GM19438 (cell line): Measurements from ENCODE around the gene NDFIP1.
"Not testable (repeated sequence)": the region's sequence is repeated elsewhere in the genome, so short reads cannot be mapped to it uniquely, and the experiment has no call there.

Source experiments
- ATAC-seq: cut with Tn5 transposase; IDR thresholded peaks from one replicate; pipeline ENCODE4 v1.9.1; 2021; ENCODE audit warnings: low read depth; ENCODE audit not compliant: unreplicated experiment

The NDFIP1 gene

DNA sequence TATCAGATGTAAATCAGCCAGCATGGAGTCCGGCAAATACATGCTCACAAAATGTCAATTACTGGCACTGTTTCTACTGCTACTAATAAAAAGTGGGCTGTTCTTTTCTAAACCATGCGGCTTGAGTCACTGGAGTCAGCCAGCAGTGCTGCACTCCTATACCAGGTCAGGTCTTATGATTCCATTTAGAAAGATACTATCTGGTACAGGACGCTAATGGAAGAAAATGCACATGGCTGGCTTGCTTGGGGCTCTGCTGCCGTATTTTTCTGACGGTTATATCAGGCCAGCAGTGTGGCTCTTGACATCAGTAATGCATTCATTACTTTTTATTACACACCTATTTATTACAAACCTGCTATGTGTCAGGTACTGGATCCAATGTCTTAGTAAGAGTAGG is 74.3 kb downstream of the NDFIP1 start:
- no peak for ATAC-seq

DNA sequence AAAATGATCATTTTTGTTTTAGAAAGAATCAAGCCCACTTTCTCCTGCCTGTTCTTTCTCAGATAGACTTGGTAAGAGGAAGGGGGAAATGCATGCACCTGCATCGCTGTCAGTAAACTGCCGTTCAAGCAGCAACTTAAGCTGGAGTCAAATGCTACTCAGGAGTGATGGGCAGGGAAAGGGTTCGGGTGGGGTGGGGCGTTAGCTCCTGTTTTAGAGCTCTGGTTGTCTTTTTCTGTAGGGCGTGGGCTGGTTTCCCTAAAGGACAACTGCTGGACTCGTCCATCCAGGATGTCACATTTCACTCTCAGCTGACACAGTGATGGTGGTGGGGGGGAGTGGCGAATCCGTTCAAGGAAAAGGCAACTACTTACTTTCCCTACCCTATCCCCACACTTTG is 75.0 kb downstream of the NDFIP1 start:
- ATAC-seq, result no peak

DNA sequence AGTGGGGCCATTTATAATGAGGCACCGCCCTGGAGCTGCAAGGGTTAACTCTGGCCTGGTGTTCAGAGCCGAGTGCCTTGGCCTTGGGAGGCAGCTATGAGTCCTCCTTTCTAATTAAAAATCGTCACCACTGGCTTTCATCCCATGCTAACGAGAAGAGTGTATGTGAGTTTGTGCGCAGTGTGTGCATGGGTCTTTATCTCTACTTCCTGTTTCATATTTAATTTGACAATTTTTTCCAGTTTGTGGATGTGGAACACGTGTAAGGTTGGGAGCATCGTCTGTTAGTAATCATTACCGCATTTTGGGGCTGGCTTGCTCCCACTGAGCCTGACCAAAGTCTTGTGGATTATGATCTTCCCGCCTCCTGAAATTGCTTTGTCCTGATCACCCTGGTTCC is 76.4 kb downstream of the NDFIP1 start:
- ATAC-seq, result no peak

DNA sequence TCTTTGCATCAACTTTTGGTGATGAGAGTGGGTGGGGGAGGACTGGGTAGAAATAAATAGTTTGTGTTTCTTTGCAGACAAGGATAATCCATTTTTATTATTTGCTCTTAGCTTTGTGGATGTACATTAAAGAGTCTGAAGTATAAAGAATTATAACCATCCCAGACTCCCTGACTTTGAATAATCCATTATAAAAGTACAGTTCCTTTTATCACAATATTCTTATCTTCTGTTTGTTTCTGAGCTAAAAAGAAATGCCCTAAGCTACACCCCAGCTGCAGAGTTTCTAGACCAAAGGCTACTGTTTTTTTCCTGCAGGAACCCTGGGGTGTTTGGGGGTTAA is 77.9 kb downstream of the NDFIP1 start:
- no peak for ATAC-seq

GRCh38 chr5:142186857-142187594 is 78.4 kb downstream of the NDFIP1 start:
- no peak for ATAC-seq

DNA sequence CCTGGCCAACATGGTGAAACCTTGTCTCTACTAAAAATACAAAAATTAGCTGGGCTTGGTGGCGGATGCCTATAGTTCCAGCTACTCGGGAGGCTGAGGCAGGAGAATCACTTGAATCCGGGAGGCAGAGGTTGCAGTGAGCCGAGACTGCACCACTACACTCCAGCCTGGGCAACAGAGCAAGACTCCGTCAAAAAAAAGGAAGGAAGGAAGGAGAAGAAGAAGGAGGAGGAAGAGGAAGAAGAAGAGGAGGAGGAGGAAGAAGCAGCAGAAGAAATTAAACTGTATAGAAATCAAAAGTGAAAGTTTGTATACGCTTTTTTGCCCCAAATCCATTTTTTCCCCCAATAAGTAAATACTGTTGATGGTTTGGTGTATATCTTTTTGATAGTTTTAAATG is 80.1 kb downstream of the NDFIP1 start:
- ATAC-seq, result not testable (repeated sequence)

DNA sequence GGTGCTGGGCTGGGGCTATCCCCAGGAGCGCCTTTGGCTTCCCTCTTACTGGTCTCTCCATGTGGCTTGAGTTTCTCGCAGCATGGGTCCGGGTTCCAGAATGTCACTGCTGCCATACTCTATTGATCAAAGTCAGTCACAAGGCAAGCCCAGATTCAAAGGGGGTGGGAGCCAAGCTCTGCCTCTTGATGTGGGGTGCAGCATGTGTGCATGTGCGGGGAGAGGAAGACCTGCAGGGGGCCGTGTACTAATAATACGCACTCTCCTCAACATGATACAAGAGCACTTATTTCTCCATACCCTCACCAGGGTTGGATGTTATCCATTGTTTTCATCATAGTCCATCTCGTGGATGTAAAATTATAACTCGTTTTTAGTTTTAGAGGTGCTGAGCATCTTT is 81.2 kb downstream of the NDFIP1 start:
- ATAC-seq, result no peak

DNA sequence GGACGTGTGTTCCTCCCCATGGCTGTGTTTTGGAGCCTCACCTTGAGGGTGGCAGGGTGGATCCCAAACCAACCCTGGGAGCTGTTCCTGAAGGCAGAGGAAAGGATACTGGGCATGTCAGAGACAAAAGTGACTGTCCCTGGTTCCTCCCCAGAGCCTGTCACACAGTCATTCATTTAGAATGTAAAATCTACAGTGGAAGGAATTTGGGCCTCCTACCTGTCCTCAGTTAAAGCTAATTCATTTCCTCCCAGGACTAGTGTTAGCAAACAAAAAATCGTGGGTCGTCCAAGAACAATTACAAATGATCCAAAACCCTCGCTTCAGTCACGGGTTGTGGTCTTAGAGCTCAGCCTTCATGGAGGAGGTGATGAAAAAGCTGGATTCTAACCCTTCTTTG is 83.2 kb downstream of the NDFIP1 start:
- no peak for ATAC-seq

DNA sequence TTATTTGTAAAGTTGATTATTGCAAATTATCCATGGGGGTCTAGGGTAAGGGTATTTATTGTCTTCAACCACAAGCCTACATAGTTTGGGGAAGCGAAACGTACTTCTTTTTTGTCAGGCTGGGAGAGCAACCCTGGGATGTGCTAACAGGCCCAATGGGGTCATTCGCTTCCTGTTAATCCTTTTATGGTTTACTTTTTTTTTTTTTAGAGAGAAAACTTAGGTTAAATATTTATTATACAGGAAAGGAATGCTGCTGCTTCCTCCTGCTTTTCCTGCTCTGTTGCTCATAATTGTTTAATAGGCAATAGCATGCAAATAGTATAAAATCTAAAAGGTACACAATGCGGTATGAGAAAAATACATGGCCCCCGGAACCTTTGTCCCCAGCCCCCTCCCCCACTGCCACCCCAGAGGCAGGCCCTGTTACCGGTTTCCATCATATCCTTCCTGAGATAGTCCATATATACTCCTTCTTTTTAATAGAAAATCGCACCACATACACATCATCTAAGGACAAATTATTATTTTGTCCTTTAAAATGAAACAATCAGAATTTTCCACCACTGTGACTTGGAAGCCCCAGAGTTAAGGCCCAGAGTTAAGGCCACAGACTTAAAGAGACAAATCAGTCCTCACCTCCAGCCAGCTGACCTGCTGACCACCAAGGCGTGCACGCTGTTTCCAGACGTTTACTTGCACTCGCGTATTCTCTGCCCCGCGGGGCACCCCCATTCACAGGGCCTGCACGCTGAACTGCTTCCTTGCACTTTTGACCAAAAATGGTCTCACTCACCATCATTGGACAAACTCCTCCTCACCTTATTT is 83.9 kb downstream of the NDFIP1 start:
- no peak for ATAC-seq

DNA sequence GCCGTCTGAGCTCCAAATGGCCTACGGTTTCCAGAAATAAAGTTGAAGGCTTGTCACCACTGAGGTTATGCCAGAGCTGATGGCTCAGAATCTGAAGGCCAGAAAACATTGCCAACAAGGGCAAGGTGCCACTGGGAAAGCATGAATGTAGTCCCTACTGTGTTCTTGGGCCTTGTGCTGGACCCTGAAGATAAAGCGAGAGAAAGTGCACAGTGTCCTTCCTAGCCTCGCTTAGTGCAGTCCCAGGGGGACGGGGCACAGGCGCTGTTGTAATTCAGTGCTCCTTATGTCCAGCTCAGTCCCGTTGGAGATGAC is 84.5 kb downstream of the NDFIP1 start:
- ATAC-seq, result no peak

DNA sequence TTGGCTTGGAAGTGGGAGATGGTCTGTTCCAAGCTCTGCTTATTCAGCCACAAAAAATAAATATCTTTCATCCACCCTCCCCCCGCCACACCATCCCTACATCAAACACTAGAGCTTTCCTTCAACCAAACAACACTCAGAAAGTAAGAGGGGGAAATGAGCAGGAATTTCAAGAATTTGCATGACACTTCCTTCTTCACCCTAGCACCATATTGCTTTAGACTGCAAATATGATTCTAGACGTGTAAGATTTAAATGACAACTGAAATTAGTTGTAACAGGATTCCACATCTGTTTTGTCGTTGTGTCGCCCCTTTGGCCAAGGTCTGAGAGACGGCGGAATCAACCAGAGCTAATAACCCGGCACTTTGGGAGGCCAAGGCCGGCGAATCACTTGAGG is 88.5 kb downstream of the NDFIP1 start:
- no peak for ATAC-seq

GRCh38 chr5:142197781-142198180 is 89.2 kb downstream of the NDFIP1 start:
- no peak for ATAC-seq

DNA sequence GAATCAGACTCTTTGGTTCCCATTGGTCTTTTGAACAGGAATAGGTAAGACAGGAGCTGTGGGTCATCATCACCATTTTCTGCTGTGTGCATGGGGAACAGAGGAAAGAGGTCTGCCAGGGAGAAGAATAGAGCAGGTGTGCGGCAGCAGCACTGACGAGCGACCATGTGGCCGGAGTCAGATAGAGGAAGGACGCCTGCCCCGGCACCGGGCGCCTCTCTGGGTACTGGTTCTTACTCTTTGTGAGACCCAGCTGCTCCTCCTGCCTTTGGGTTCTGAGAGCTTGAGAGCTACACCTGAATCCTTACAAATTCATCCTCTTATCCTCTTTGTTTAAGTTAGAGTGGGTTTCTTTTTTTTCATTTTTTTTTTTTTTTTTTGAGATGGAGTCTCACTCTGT is 90.8 kb downstream of the NDFIP1 start:
- ATAC-seq, result no peak

DNA sequence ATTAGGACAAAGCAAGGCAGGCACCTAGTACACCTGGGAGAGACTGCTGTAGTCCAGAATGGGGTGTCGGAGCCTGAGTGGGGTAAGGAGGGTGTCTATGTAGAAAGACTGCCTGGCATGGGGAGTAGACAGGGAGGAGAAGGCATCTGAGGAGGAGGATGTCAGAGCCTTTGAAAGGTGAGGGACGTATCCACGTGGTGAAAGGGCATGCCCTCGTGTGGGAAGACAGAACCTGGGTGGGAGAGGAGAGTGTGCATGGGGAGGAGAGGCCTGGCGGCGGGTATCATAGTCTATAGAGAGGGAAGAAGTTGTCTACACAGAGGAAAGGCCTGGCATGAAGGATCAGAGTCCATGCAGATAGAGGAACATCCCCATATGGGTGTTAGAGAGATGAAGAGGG is 91.8 kb downstream of the NDFIP1 start:
- ATAC-seq, result no peak

DNA sequence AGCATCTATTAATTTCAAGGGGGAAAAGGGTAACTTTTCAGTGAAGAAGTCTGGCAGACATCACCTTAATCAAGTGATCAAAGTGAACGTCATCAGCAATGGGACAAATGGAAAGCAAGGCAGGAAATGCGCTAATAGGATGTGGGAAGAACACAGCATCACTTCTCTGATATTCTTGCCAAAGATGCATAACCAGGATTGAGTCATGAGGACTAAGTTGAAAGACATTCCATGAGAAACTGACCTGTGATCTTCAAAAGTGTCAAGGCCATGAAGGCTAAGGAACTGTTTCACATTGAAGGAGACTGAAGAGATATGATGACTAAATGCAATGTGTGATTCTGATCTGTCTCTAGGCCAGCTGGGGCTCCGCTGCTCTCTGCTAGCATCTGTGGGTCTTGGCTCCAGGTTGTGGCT is 92.9 kb downstream of the NDFIP1 start:
- ATAC-seq, result no peak

DNA sequence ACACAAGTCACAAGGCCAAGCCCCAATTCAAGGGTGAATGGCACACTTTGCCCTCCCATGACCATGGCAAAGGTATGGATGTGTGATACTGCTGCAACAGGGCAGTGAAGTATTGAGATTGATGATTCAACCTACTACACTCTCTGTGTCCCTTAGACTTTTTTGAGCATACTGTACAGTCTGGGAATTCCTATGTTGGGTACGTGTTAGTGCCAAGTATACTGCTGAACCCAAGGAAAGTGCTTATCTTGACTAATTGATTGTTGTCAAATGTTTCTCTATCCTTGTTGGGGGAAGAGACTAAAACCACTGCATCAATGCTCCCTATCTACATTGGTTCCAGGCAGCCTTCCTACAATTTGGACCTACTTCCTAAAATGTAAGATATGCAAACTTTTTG is 93.7 kb downstream of the NDFIP1 start:
- ATAC-seq, result no peak
